H1 (cell line): ENCODE measurements around the gene DHX38. TPM values are rescaled to one million over a fixed set of nuclear protein-coding genes. Genes with fewer than 3 reads are reported as not detected.

Experiments
- ATF3 ChIP-seq: IDR thresholded peaks from 2 replicates; pipeline ENCODE4 v1.6.1; 2011; ENCODE audit warnings: low read depth, mild to moderate bottlenecking, low read length; ENCODE audit not compliant: insufficient read depth
- E2F6 ChIP-seq: IDR thresholded peaks from 2 replicates; pipeline ENCODE4 v1.6.1; 2012; ENCODE audit warnings: inconsistent platforms
- NANOG ChIP-seq: IDR thresholded peaks from 2 replicates; pipeline ENCODE4 v1.6.1; 2011; ENCODE audit warnings: low read length, low read depth, mild to moderate bottlenecking, inconsistent platforms; ENCODE audit not compliant: insufficient read depth, poor library complexity, severe bottlenecking
- SIX5 ChIP-seq: IDR thresholded peaks from 2 replicates; pipeline ENCODE4 v1.6.1; 2011; ENCODE audit warnings: mild to moderate bottlenecking, low read depth, low read length
- polyA plus RNA-seq, 7 experiments: library from polyadenylated mRNA; depleted of rRNA in 3 of 7; stranded (reverse) in 5 of 7; unstranded in 2 of 7; fragments of >200 nt in 5 of 7; fragments of 200-250 nt in 2 of 7; gene quantifications; 1 replicate in 5 of 7; 2 replicates in 1 of 7; 4 replicates in 1 of 7; pipeline versions ENCODE4 v1.2.1 to v1.2.3, GENCODE V29; 2011 to 2013; ENCODE audit warnings: missing spikeins in 2 of 7, mixed read lengths in 2 of 7
- total RNA-seq: library from RNA; stranded (reverse); fragmentation: NEBNext Ultra II Directional; extraction: Animal tissue kit (Norgen Biotek cat#: 25700); gene quantifications from 2 replicates; pipeline ENCODE4 v1.2.1, GENCODE V29; 2021

Gene DHX38
- total and polyA plus RNA-seq, 2 of the 8 experiments (the other 6 are each of a cell fraction or from before 2014, with no cell fraction given) = 27.3 to 53.5 TPM

- TF ChIP-seq ATF3 = no peak
- TF ChIP-seq E2F6 = no peak
- TF ChIP-seq SIX5 = no peak
- TF ChIP-seq NANOG = no peak
Observed at GRCh38 chr16:72139908-72140307, 46.3 kb downstream of the DHX38 start (continued).
